Common myeloid progenitor, CD34-positive (primary cell): ENCODE results near the gene ANKRD44.
"Not testable (repeated sequence)": the region's sequence is repeated elsewhere in the genome, so short reads cannot be mapped to it uniquely, and the experiment has no call there.

ENCODE experiments used
- CTCF ChIA-PET: fragments of 350-600 bp; sonication (Branson Sonifier 250); formaldehyde crosslinking; loops from one replicate; lab custom pipeline; 2021; ENCODE audit warnings: antibody characterized with exemption; lab: Charles Lee
- POLR2A ChIA-PET: fragments of 350-600 bp; sonication (Branson Sonifier 250); formaldehyde crosslinking; loops from one replicate; lab custom pipeline; 2021; ENCODE audit warnings: antibody characterized with exemption; lab: Charles Lee
- DNase-seq, 3 donors: peaks; one replicate each; pipeline versions ENCODE4 v3.0.0 to v3.0.0-alpha.2; 2013
- H3K27ac ChIP-seq, 2 experiments: 1 replicate in 1 of 2; 2 replicates in 1 of 2; pipeline ENCODE4 v1.7.0; 2013; ENCODE audit warnings: inconsistent platforms in 2 of 2, low read length in 2 of 2, mild to moderate bottlenecking in 2 of 2, low read depth in 1 of 2, moderate library complexity in 1 of 2; ENCODE audit not compliant: severe bottlenecking in 2 of 2, insufficient read depth in 1 of 2, poor library complexity in 1 of 2
- H3K27me3 ChIP-seq, 5 experiments: replicated peaks in 2 of 5; 1 replicate in 3 of 5; 2 replicates in 2 of 5; pipeline versions ENCODE4 v1.6.1 to v1.7.0; 2013; ENCODE audit warnings: low read length in 4 of 5, mild to moderate bottlenecking in 2 of 5, moderate library complexity in 2 of 5, inconsistent platforms in 1 of 5; ENCODE audit not compliant: insufficient read depth in 5 of 5, control insufficient read depth in 4 of 5
- H3K36me3 ChIP-seq, 4 experiments: 1 replicate in 2 of 4; 2 replicates in 2 of 4; pipeline versions ENCODE4 v1.6.1 to v1.7.0; 2013; ENCODE audit warnings: low read length in 3 of 4, control low read depth in 1 of 4, mild to moderate bottlenecking in 1 of 4; ENCODE audit not compliant: control insufficient read depth in 4 of 4, insufficient read depth in 4 of 4
- H3K4me1 ChIP-seq, 4 experiments: 1 replicate in 3 of 4; 2 replicates in 1 of 4; pipeline versions ENCODE4 v1.6.1 to v1.7.1; 2013; ENCODE audit warnings: low read length in 3 of 4, mild to moderate bottlenecking in 3 of 4, control low read depth in 1 of 4, inconsistent platforms in 1 of 4, moderate library complexity in 1 of 4; ENCODE audit not compliant: control insufficient read depth in 4 of 4, insufficient read depth in 4 of 4; ENCODE audit errors: control extremely low read depth in 1 of 4
- H3K4me3 ChIP-seq, 7 experiments: 1 replicate in 4 of 7; 2 replicates in 3 of 7; pipeline versions ENCODE4 v1.5.1 to v1.7.0; 2013; ENCODE audit warnings: mild to moderate bottlenecking in 7 of 7, low read length in 6 of 7, moderate library complexity in 6 of 7, inconsistent platforms in 2 of 7, low read depth in 2 of 7, control low read depth in 1 of 7; ENCODE audit not compliant: insufficient read depth in 4 of 7, control insufficient read depth in 1 of 7; ENCODE audit errors: extremely low read depth in 1 of 7
- H3K9me3 ChIP-seq, 5 experiments: 1 replicate in 4 of 5; 2 replicates in 1 of 5; pipeline versions ENCODE4 v1.6.1 to v1.7.1; 2013; ENCODE audit warnings: low read length in 4 of 5, mild to moderate bottlenecking in 2 of 5, inconsistent platforms in 1 of 5, low read depth in 1 of 5, moderate library complexity in 1 of 5; ENCODE audit not compliant: control insufficient read depth in 4 of 5, insufficient read depth in 2 of 5; ENCODE audit errors: control extremely low read depth in 1 of 5
- WGBS: methylation state at CpG from one replicate; pipeline ENCODE4 v1.1.5; 2013; ENCODE audit not compliant: insufficient coverage; 5-methylcytosine and 5-hydroxymethylcytosine counted together

ANKRD44 gene

DNA sequence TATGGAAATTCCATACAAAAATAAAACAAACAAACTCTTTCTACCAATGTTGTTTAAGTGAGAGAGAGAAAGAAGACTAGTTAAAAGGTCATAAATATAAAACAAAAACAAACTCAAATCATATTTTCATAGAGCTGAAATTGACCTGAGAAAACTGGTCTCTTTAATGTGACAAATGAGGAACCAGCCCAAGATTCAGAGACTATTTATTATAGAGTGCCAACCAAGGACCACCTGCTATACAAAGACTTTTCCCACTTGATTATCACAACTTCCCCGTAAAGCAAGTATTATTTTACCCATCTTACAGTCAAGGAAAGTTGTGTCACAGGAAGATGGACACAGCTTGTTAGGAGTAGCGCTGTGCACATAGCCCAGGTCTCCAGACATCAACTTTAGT lies 13.3 kb downstream of the ANKRD44 start:
- no peaks in the 10 kb centered on the region for H3K9me3 ChIP-seq
- CTCF ChIA-PET = interaction anchor here (0.9 to 1.5 kb wide), 6 partner anchors 9 to 184 kb away, joined by 3 to 6 read pairs (median 4); no protein-coding TSS in a partner anchor
- WGBS = 0% methylated on average over 1 of the region's 2 CpGs
- peaks cover 38 to 69% (median 55%) of the 10 kb centered on the region in 4 experiments for H3K4me1 ChIP-seq
- H3K4me3 ChIP-seq = peak overlapping the region in 3 of 7 experiments; percentile 46 to 60 (median 51)
- H3K27me3 ChIP-seq = no peaks in the 10 kb centered on the region
- peak overlapping the region; percentile 49 to 76 for H3K27ac ChIP-seq
- peaks cover 0 to 7% (median 0%) of the 10 kb centered on the region in 4 experiments for H3K36me3 ChIP-seq
- peak in 2 of 3 donors; percentile 62 to 76 for DNase-seq
- POLR2A ChIA-PET = no interaction called here

DNA sequence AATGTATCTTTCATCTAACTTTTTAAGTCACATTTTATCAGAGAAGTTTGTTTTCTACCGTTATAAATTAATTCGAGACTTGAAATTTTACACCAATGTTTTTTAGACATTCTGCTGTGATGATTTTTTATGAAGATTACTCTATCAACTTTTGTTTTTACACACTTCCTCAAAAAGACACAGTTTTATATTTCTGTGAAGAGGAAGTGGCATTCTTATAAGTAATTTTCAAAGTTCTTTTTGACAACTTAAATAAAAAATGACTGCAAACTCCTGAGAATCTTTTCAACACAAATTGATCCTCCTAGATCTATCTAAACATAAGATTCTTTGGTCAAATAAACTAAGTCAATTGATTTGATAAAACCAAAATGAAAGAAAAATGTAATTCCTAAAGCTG lies 13.7 kb downstream of the ANKRD44 start:
- CTCF ChIA-PET = interaction anchor here (0.9 to 1.5 kb wide), 6 partner anchors 9 to 184 kb away, joined by 3 to 6 read pairs (median 4); no protein-coding TSS in a partner anchor
- peaks cover 0 to 5% (median 0%) of the 10 kb centered on the region in 4 experiments for H3K36me3 ChIP-seq
- peak overlapping the region; percentile 49 to 76 for H3K27ac ChIP-seq
- DNase-seq = peak in 2 of 3 donors; percentile 65 to 78
- H3K27me3 ChIP-seq = no peaks in the 10 kb centered on the region
- no peaks in the 10 kb centered on the region for H3K9me3 ChIP-seq
- WGBS = no CpG with 5 or more reads among the region's 2 CpGs
- peaks cover 38 to 68% (median 55%) of the 10 kb centered on the region in 4 experiments for H3K4me1 ChIP-seq
- H3K4me3 ChIP-seq = peak overlapping the region in 4 of 7 experiments; percentile 46 to 60 (median 52)
- POLR2A ChIA-PET = no interaction called here

- ChIA-PET POLR2A (no interaction called here), CTCF (interaction anchor here (0.8 to 2.1 kb wide), 6 partner anchors 9 to 17 kb away, joined by 4 to 7 read pairs (median 4); no protein-coding TSS in a partner anchor)
- no peaks in the 10 kb centered on the region for H3K36me3 ChIP-seq
- no peaks in the 10 kb centered on the region for H3K9me3 ChIP-seq
- H3K27me3 ChIP-seq = no peaks in the 10 kb centered on the region
- H3K27ac ChIP-seq = peak overlapping the region; percentile 21 to 35
- H3K4me3 ChIP-seq = peak overlapping the region in 2 of 7 experiments; percentile 42 to 54
- H3K4me1 ChIP-seq = peaks cover 38 to 67% (median 54%) of the 10 kb centered on the region in 4 experiments
- peak in 1 of 3 donors; percentile 55 for DNase-seq
- WGBS = 100% methylated on average over 1 of the region's 3 CpGs
Measured at GRCh38 chr2:197294260-197294659, 16.3 kb downstream of the ANKRD44 start.

GRCh38 chr2:197293252-197294007 lies 17.1 kb downstream of the ANKRD44 start:
- peak overlapping the region in 4 of 7 experiments; percentile 12 to 54 (median 46) for H3K4me3 ChIP-seq
- DNase-seq = peak in 2 of 3 donors; percentile 73 to 85
- peaks cover 38 to 63% (median 52%) of the 10 kb centered on the region in 4 experiments for H3K4me1 ChIP-seq
- no peaks in the 10 kb centered on the region for H3K36me3 ChIP-seq
- H3K27me3 ChIP-seq = no peaks in the 10 kb centered on the region
- ChIA-PET POLR2A (no interaction called here), CTCF (interaction anchor here (1.3 to 1.4 kb wide), 2 partner anchors 10 to 12 kb away, joined by 4 to 5 read pairs; no protein-coding TSS in a partner anchor)
- 0% methylated on average over 2 of the region's 5 CpGs for WGBS
- no peaks in the 10 kb centered on the region for H3K9me3 ChIP-seq
- peak overlapping the region; percentile 35 to 67 for H3K27ac ChIP-seq

DNA sequence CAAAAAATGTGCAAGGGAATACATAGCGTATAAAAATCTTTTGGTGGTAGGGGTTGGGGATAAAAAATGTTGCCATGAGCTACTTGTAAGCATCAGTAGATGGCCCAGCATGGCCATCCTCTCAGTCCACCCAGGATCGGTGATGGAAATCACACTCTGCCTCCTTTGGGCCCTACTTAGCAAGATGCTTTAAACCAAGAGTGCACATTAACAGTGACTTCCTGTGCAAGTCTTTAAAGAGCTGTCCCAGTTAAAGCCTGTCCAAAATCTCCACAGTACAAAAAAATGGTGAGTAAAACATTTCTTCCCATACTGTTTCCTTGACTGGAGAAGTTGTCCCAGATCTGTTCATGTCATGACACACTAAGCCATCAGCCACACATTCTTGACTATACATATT lies 18.0 kb downstream of the ANKRD44 start:
- H3K27ac ChIP-seq = no peak overlapping the region
- H3K4me1 ChIP-seq = peaks cover 33 to 55% (median 45%) of the 10 kb centered on the region in 4 experiments
- no peaks in the 10 kb centered on the region for H3K9me3 ChIP-seq
- 56% methylated on average over 1 of the region's 2 CpGs for WGBS
- no peaks in the 10 kb centered on the region for H3K27me3 ChIP-seq
- POLR2A ChIA-PET = interaction anchor here (0.5 kb wide), 1 partner anchor 178 kb away, joined by 3 read pairs; no protein-coding TSS in a partner anchor
- CTCF ChIA-PET = no interaction called here
- H3K36me3 ChIP-seq = no peaks in the 10 kb centered on the region
- DNase-seq = peak in 1 of 3 donors; percentile 59
- H3K4me3 ChIP-seq = no peak overlapping the region

DNA sequence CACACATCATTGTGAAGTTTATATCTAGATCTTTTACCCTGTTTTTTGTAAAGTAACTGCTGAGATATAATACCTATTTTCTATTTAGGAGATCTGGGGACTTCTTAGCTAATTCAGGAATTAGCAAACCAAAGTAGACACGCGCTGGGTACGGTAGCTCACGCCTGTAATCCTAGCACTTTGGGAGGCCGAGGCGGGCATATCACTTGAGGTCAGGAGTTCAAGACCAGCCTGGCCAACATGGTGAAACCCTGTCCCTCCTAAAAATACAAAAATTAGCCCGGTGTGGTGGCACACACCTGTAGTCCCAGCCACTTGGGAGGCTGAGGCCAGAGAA lies 23.0 kb downstream of the ANKRD44 start:
- WGBS = 100% methylated on average over 7 of the region's 7 CpGs
- CTCF ChIA-PET = interaction anchor here (1.1 to 2.1 kb wide), 6 partner anchors 10 to 105 kb away, joined by 3 to 8 read pairs (median 4); no protein-coding TSS in a partner anchor
- POLR2A ChIA-PET, H3K36me3 ChIP-seq, H3K27ac ChIP-seq, H3K27me3 ChIP-seq, DNase-seq, H3K9me3 ChIP-seq, H3K4me3 ChIP-seq: not testable (repeated sequence)
- H3K4me1 ChIP-seq = peaks cover 2 to 14% (median 8%) of the 10 kb centered on the region in 4 experiments
